ENCODE measurements around the gene NKPD1.

NKPD1 gene

GRCh38 chr19:45173816-45174215, 13.0 kb upstream of the NKPD1 start:
- DNase-seq, result no peak

- DNase-seq, result no peak
These were observed 11.9 kb upstream of the NKPD1 start for GRCh38 chr19:45172611-45173208.

GRCh38 chr19:45172173-45172572, 11.4 kb upstream of the NKPD1 start:
- no peak for DNase-seq

- DNase-seq, result no peak
These were observed 10.4 kb upstream of the NKPD1 start for GRCh38 chr19:45171211-45171623.

- DNase-seq, result no peak
These were observed 9.6 kb upstream of the NKPD1 start for GRCh38 chr19:45170146-45171106.

GRCh38 chr19:45169602-45170001, 8.8 kb upstream of the NKPD1 start:
- DNase-seq, result no peak

GRCh38 chr19:45168767-45169351, 8.1 kb upstream of the NKPD1 start:
- DNase-seq, result no peak

- no peak for DNase-seq
These were observed 6.0 kb upstream of the NKPD1 start for GRCh38 chr19:45166723-45167252.

GRCh38 chr19:45164577-45165335, 4.0 kb upstream of the NKPD1 start:
- no peak for DNase-seq

GRCh38 chr19:45163751-45164460, 3.1 kb upstream of the NKPD1 start:
- DNase-seq, result no peak

GRCh38 chr19:45163156-45163555, 2.4 kb upstream of the NKPD1 start:
- DNase-seq, result no peak

GRCh38 chr19:45162608-45163143, 1.9 kb upstream of the NKPD1 start:
- DNase-seq, result no peak

GRCh38 chr19:45161738-45162607, 1.2 kb upstream of the NKPD1 start:
- DNase-seq, result no peak

- no peak for DNase-seq
These were observed 834 bp downstream of the NKPD1 start for GRCh38 chr19:45159971-45160324.

GRCh38 chr19:45159210-45159970, 1.4 kb downstream of the NKPD1 start:
- no peak for DNase-seq

GRCh38 chr19:45158503-45159209, 2.1 kb downstream of the NKPD1 start:
- DNase-seq, result no peak

GRCh38 chr19:45156751-45157150, 4.0 kb downstream of the NKPD1 start:
- DNase-seq, result no peak

- no peak for DNase-seq
These were observed 4.7 kb downstream of the NKPD1 start for GRCh38 chr19:45156011-45156630.
